NCI-H2196 treated with DMSO at 0.1 percent for 48 hours (cell line): ENCODE measurements around the gene AKR7A3.
"Not testable (repeated sequence)": the region's sequence is repeated elsewhere in the genome, so short reads cannot be mapped to it uniquely, and the experiment has no call there.

Source experiments
- DNase-seq: peaks from one replicate; lab custom pipeline; 2025; ENCODE audit not compliant: unreplicated experiment; lab: John Stamatoyannopoulos, UW

The AKR7A3 gene

GRCh38 chr1:19319196-19319595 is 30.6 kb upstream of the AKR7A3 start:
- no peak for DNase-seq

GRCh38 chr1:19317126-19317910 is 28.7 kb upstream of the AKR7A3 start:
- DNase-seq, result no peak

- no peak for DNase-seq
These were observed 27.0 kb upstream of the AKR7A3 start for GRCh38 chr1:19315378-19316198.

GRCh38 chr1:19313961-19314882 is 25.7 kb upstream of the AKR7A3 start:
- no peak for DNase-seq

- no peak for DNase-seq
These were observed 25.0 kb upstream of the AKR7A3 start for GRCh38 chr1:19313636-19313959.

GRCh38 chr1:19312782-19313635 is 24.4 kb upstream of the AKR7A3 start:
- DNase-seq, result no peak

- peak; percentile 94 for DNase-seq
These were observed 23.6 kb upstream of the AKR7A3 start, which contains the start of the genes AKR7A2 and SLC66A1 for GRCh38 chr1:19311931-19312781. Gene AKR7A2, minus strand, starts transcription at chr1:19312144. Its CDS starts 20 bp downstream, at chr1:19312124. Gene SLC66A1, plus strand, starts transcription at chr1:19312326. Its CDS starts 5,352 bp downstream, at chr1:19317678.

GRCh38 chr1:19311503-19311930 is 22.9 kb upstream of the AKR7A3 start:
- no peak for DNase-seq

- no peak for DNase-seq
These were observed 22.3 kb upstream of the AKR7A3 start for GRCh38 chr1:19310720-19311502.

- no peak for DNase-seq
These were observed 21.5 kb upstream of the AKR7A3 start for GRCh38 chr1:19310061-19310460.

- no peak for DNase-seq
These were observed 20.7 kb upstream of the AKR7A3 start for GRCh38 chr1:19309123-19309813.

GRCh38 chr1:19308509-19308907 is 19.9 kb upstream of the AKR7A3 start:
- no peak for DNase-seq

GRCh38 chr1:19307794-19308508 is 19.4 kb upstream of the AKR7A3 start:
- no peak for DNase-seq

GRCh38 chr1:19306941-19307340 is 18.4 kb upstream of the AKR7A3 start:
- no peak for DNase-seq

GRCh38 chr1:19305880-19306279 is 17.3 kb upstream of the AKR7A3 start:
- no peak for DNase-seq

GRCh38 chr1:19304081-19304480 is 15.5 kb upstream of the AKR7A3 start:
- not testable (repeated sequence) for DNase-seq

GRCh38 chr1:19300211-19300610 is 11.6 kb upstream of the AKR7A3 start:
- no peak for DNase-seq
